ENCODE data around the gene OPRM1. TPM values are rescaled to one million over a fixed set of nuclear protein-coding genes. Genes with fewer than 3 reads are reported as not detected.

OPRM1 gene
- total and polyA plus RNA-seq, 4 experiments from 2014 or later = not detected

GRCh38 chr6:154241581-154241980 lies 202.5 kb downstream of the OPRM1 start:
- ChIA-PET POLR2A (ENCODE audit: partially characterized antibody) (interaction anchor here (1.2 to 8.9 kb wide), 4 partner anchors 8 to 83 kb away, joined by 3 to 93 read pairs (median 8); no protein-coding TSS in a partner anchor), CTCF (ENCODE audit: partially characterized antibody) (interaction anchor here (1.1 to 10.6 kb wide), 5 partner anchors 9 to 34 kb away, joined by 3 to 113 read pairs (median 4); no protein-coding TSS in a partner anchor)
- peaks cover 77% of the 10 kb centered on the region for H3K4me1 ChIP-seq (ENCODE audit: insufficient read depth, low read length)
- Mint-ChIP-seq H3K4me1 (peaks cover 53 to 85% (median 68%) of the 10 kb centered on the region in 4 donors), H3K27me3 (no peaks in the 10 kb centered on the region), H3K36me3 (peaks cover 47 to 74% of the 10 kb centered on the region in 2 donors), H3K9me3 (no peaks in the 10 kb centered on the region), H3K27ac (peak overlapping the region in 6 of 7 donors; percentile 57 to 93 (median 86)), H3K4me3 (peak overlapping the region; percentile 64 to 89 (median 78))
- H3K27ac ChIP-seq (ENCODE audit: low read depth, low read length) = peak overlapping the region; percentile 4
- H3K4me3 ChIP-seq (ENCODE audit: low read length in 2 of 2) = peak overlapping the region in 1 of 2 donors; percentile 12
- intact Hi-C loops (cut with micrococcal nuclease) = loop anchor here (10.0 kb wide), 3 partner anchors 493 to 1237 kb away; partner anchors contain the start of genes MTRF1L, SCAF8 and TFB1M
- DNase-seq = no peak
- no peaks in the 10 kb centered on the region for H3K36me3 ChIP-seq (ENCODE audit: insufficient read depth, low read length)
- H3K27me3 ChIP-seq (ENCODE audit: insufficient read depth, low read length) = no peaks in the 10 kb centered on the region
- H3K9me3 ChIP-seq (ENCODE audit: control insufficient read depth in 1 of 2, low read length in 2 of 2) = no peaks in the 10 kb centered on the region

GRCh38 chr6:154242617-154243357 lies 203.7 kb downstream of the OPRM1 start:
- H3K9me3 ChIP-seq (ENCODE audit: control insufficient read depth in 1 of 2, low read length in 2 of 2) = no peaks in the 10 kb centered on the region
- H3K36me3 Mint-ChIP-seq = peaks cover 43 to 74% of the 10 kb centered on the region in 2 donors
- peak overlapping the region; percentile 89 to 99 (median 96) for H3K4me3 Mint-ChIP-seq
- peaks cover 48 to 85% (median 65%) of the 10 kb centered on the region in 4 donors for H3K4me1 Mint-ChIP-seq
- H3K27me3 Mint-ChIP-seq = no peaks in the 10 kb centered on the region
- peak overlapping the region; percentile 89 to 97 (median 93) for H3K27ac Mint-ChIP-seq
- POLR2A ChIA-PET (ENCODE audit: partially characterized antibody) = interaction anchor here (4.0 to 8.9 kb wide), 2 partner anchors 9 to 19 kb away, joined by 14 to 93 read pairs; no protein-coding TSS in a partner anchor
- no peaks in the 10 kb centered on the region for H3K27me3 ChIP-seq (ENCODE audit: insufficient read depth, low read length)
- no peaks in the 10 kb centered on the region for H3K36me3 ChIP-seq (ENCODE audit: insufficient read depth, low read length)
- peak overlapping the region in 1 of 2 donors; percentile 75 for H3K4me3 ChIP-seq (ENCODE audit: low read length in 2 of 2)
- peak overlapping the region; percentile 87 for H3K27ac ChIP-seq (ENCODE audit: low read depth, low read length)
- CTCF ChIA-PET (ENCODE audit: partially characterized antibody) = interaction anchor here (0.8 to 10.6 kb wide), 5 partner anchors 10 to 90 kb away, joined by 3 to 113 read pairs (median 3); no protein-coding TSS in a partner anchor
- H3K9me3 Mint-ChIP-seq = no peaks in the 10 kb centered on the region
- no peak for DNase-seq
- intact Hi-C loops (cut with micrococcal nuclease) = loop anchor here (10.0 kb wide), 3 partner anchors 492 to 1238 kb away; partner anchors contain the start of genes MTRF1L, SCAF8 and TFB1M
- H3K4me1 ChIP-seq (ENCODE audit: insufficient read depth, low read length) = peaks cover 69% of the 10 kb centered on the region

DNA sequence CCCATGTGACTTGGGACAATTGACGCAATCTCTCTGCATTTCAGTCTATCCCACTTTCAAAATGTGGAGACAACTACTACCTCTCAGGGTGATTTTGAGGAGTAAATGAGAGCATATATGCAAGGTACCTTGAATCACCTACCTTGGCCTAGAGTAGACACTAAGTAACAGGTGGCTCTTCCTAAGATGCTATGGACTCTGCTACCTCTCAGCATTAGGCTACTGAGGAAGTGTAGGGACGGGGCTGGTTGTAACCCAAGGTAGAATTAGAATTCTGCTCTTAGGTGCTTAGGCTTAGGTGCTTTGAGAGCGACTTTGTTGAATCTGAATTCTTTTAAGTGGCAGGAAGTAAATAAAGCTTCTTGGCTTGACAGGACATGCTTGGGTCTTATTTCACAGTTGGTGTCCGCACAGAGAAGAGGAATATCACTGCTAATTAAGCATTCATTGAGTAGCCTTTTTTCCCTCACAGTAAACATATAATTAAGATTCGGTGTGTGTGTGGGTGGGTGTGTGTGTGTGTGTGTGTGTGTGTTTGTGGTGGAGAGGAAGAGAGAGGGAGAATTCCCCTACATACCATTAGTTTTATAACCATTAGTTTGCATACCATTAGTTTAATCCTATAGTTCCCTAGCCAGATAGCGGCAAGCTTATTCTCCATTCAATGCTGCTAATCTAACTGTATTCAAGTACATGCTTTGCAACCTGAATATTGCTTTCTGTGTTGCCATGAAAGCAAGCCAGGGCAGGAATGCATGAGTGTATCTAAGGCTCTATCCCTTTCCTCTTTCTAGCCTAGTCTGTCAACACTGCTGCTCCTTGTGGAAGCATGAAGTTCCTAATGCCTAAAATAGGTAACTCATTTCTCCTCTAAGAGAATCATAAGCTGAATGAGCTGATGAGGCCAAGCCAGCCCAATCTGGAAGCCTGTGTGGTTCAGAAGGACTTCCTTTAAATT lies 205.0 kb downstream of the OPRM1 start:
- Histone ChIP-seq H3K9me3 (ENCODE audit: control insufficient read depth in 1 of 2, low read length in 2 of 2) (no peaks in the 10 kb centered on the region), H3K4me3 (ENCODE audit: low read length in 2 of 2) (peak overlapping the region; percentile 40 to 75), H3K27ac (ENCODE audit: low read depth, low read length) (peak overlapping the region; percentile 87), H3K36me3 (ENCODE audit: insufficient read depth, low read length) (no peaks in the 10 kb centered on the region), H3K27me3 (ENCODE audit: insufficient read depth, low read length) (no peaks in the 10 kb centered on the region), H3K4me1 (ENCODE audit: insufficient read depth, low read length) (peaks cover 78% of the 10 kb centered on the region)
- Mint-ChIP-seq H3K9me3 (no peaks in the 10 kb centered on the region), H3K4me1 (peaks cover 53 to 95% (median 72%) of the 10 kb centered on the region in 4 donors), H3K36me3 (peaks cover 40 to 72% of the 10 kb centered on the region in 2 donors), H3K27me3 (no peaks in the 10 kb centered on the region), H3K27ac (peak overlapping the region; percentile 89 to 97 (median 93)), H3K4me3 (peak overlapping the region; percentile 89 to 99 (median 96))
- CTCF ChIA-PET (ENCODE audit: partially characterized antibody) = interaction anchor here (0.8 to 10.6 kb wide), 7 partner anchors 11 to 93 kb away, joined by 3 to 113 read pairs (median 3); no protein-coding TSS in a partner anchor
- POLR2A ChIA-PET (ENCODE audit: partially characterized antibody) = interaction anchor here (0.6 to 8.9 kb wide), 8 partner anchors 11 to 341 kb away, joined by 3 to 93 read pairs (median 10); no protein-coding TSS in a partner anchor
- DNase-seq = peak in 1 of 5 donors; percentile 36
- intact Hi-C loops (cut with micrococcal nuclease) = loop anchor here (10.0 kb wide), 3 partner anchors 491 to 1239 kb away; partner anchors contain the start of genes MTRF1L, SCAF8 and TFB1M

DNA sequence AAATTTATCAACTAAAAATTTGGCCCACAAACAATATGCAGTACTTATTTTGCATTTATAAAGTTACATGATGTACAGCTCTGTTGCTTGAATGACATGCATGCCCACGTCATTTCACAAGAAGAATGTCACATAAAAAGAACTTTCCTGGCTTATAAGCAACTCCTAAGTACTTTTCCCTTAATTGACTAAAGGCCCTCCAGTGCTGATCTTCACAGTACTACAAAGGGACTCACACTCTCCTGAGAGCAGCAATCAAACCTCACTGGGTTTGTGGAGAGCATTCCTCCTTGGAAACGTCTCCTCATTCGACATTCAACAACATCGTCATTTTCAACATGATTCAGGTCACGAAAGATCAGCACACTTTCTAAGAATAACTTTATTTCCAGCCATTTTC lies 206.5 kb downstream of the OPRM1 start:
- peaks cover 77% of the 10 kb centered on the region for H3K4me1 ChIP-seq (ENCODE audit: insufficient read depth, low read length)
- H3K4me3 ChIP-seq (ENCODE audit: low read length in 2 of 2) = peak overlapping the region; percentile 69 to 75
- DNase-seq = no peak
- peaks cover 0 to 2% (median 0%) of the 10 kb centered on the region in 8 donors for H3K9me3 Mint-ChIP-seq
- no peaks in the 10 kb centered on the region for H3K9me3 ChIP-seq (ENCODE audit: control insufficient read depth in 1 of 2, low read length in 2 of 2)
- peak overlapping the region; percentile 89 to 99 (median 96) for H3K4me3 Mint-ChIP-seq
- peak overlapping the region; percentile 87 for H3K27ac ChIP-seq (ENCODE audit: low read depth, low read length)
- peaks cover 54 to 95% (median 74%) of the 10 kb centered on the region in 4 donors for H3K4me1 Mint-ChIP-seq
- intact Hi-C loops (cut with micrococcal nuclease) = loop anchor here (10.0 kb wide), 3 partner anchors 489 to 1241 kb away; partner anchors contain the start of genes MTRF1L, SCAF8 and TFB1M
- ChIA-PET CTCF (ENCODE audit: partially characterized antibody) (interaction anchor here (2.6 to 10.6 kb wide), 4 partner anchors 8 to 30 kb away, joined by 10 to 113 read pairs (median 22); no protein-coding TSS in a partner anchor), POLR2A (ENCODE audit: partially characterized antibody) (interaction anchor here (1.6 to 8.9 kb wide), 5 partner anchors 8 to 87 kb away, joined by 7 to 93 read pairs (median 14); no protein-coding TSS in a partner anchor)
- H3K27me3 Mint-ChIP-seq = no peaks in the 10 kb centered on the region
- peaks cover 37 to 62% of the 10 kb centered on the region in 2 donors for H3K36me3 Mint-ChIP-seq
- no peaks in the 10 kb centered on the region for H3K36me3 ChIP-seq (ENCODE audit: insufficient read depth, low read length)
- H3K27me3 ChIP-seq (ENCODE audit: insufficient read depth, low read length) = no peaks in the 10 kb centered on the region
- H3K27ac Mint-ChIP-seq = peak overlapping the region; percentile 89 to 97 (median 94)

DNA sequence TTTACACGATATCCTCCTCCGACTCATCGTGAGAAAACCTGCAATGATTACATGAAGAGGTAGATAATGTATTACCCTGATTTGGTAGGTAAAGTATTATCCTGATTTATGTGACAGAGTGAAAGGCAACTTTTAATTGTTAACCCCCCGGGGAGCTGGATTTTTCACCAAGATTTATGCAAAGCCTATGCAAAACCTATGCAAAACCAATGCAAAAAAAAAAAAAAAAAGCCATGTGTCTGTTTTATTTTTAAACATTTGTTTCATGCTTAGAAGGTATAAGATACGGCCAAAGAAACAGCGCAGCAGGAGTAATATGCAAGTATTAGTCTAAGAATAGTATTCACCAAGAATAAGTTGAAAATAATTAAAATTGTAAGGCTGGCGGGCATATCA lies 207.7 kb downstream of the OPRM1 start:
- Mint-ChIP-seq H3K4me3 (peak overlapping the region; percentile 89 to 99 (median 96)), H3K36me3 (peaks cover 30 to 50% of the 10 kb centered on the region in 2 donors), H3K27ac (peak overlapping the region; percentile 89 to 97 (median 94)), H3K9me3 (peaks cover 0 to 2% (median 0%) of the 10 kb centered on the region in 8 donors), H3K27me3 (no peaks in the 10 kb centered on the region), H3K4me1 (peaks cover 54 to 95% (median 74%) of the 10 kb centered on the region in 4 donors)
- intact Hi-C loops (cut with micrococcal nuclease) = loop anchor here (1.0 to 10.0 kb wide), 7 partner anchors 7 to 1242 kb away; partner anchors contain the start of genes MTRF1L, SCAF8 and TFB1M
- Histone ChIP-seq H3K36me3 (ENCODE audit: insufficient read depth, low read length) (no peaks in the 10 kb centered on the region), H3K4me3 (ENCODE audit: low read length in 2 of 2) (peak overlapping the region; percentile 69 to 75), H3K9me3 (ENCODE audit: control insufficient read depth in 1 of 2, low read length in 2 of 2) (no peaks in the 10 kb centered on the region), H3K27ac (ENCODE audit: low read depth, low read length) (peak overlapping the region; percentile 87), H3K27me3 (ENCODE audit: insufficient read depth, low read length) (no peaks in the 10 kb centered on the region), H3K4me1 (ENCODE audit: insufficient read depth, low read length) (peaks cover 77% of the 10 kb centered on the region)
- peak in 1 of 5 donors; percentile 27 for DNase-seq
- ChIA-PET CTCF (ENCODE audit: partially characterized antibody) (interaction anchor here (1.1 to 10.6 kb wide), 7 partner anchors 10 to 92 kb away, joined by 5 to 113 read pairs (median 10); no protein-coding TSS in a partner anchor), POLR2A (ENCODE audit: partially characterized antibody) (interaction anchor here (0.6 to 8.9 kb wide), 12 partner anchors 8 to 88 kb away, joined by 3 to 93 read pairs (median 10); no protein-coding TSS in a partner anchor)

Data from CD4-positive, alpha-beta memory T cell (primary cell).